A549 (cell line): ENCODE results near the gene PPP2R3A.

Experiments used
- BHLHE40 ChIP-seq: IDR thresholded peaks from 2 replicates; pipeline ENCODE4 v1.6.1; 2012; ENCODE audit warnings: low read depth, low read length, inconsistent platforms
- CTCF ChIP-seq: fragments of >200 bp; sonication (Bioruptor Twin); formaldehyde crosslinking; IDR thresholded peaks from 3 replicates; pipeline ENCODE4 v1.5.1; 2016
- EP300 ChIP-seq, 2 experiments: fragments of >200 bp; sonication (Bioruptor Twin); formaldehyde crosslinking; IDR thresholded peaks; 2 replicates in 1 of 2; 3 replicates in 1 of 2; pipeline ENCODE4 v1.6.1; 2016 to 2017
- HOXA7 ChIP-seq: fragments of 250-450 bp; sonication (Bioruptor Pico); IDR thresholded peaks from 2 replicates; pipeline ENCODE4 v1.5.0; 2020; ENCODE audit warnings: mild to moderate bottlenecking, moderate library complexity
- JUNB ChIP-seq: fragments of >200 bp; sonication (Bioruptor Twin); formaldehyde crosslinking; IDR thresholded peaks from 2 replicates; pipeline ENCODE4 v1.6.1; 2016
- NPAS2 ChIP-seq: fragments of 250-450 bp; sonication (Bioruptor Pico); IDR thresholded peaks from 2 replicates; pipeline ENCODE4 v1.8.0; 2022; ENCODE audit warnings: mild to moderate bottlenecking, moderate library complexity, borderline replicate concordance
- POLR2A ChIP-seq: IDR thresholded peaks from 2 replicates; pipeline ENCODE4 v1.6.1; 2012; ENCODE audit warnings: mild to moderate bottlenecking, low read length
- POLR2AphosphoS2 ChIP-seq: conservative IDR thresholded peaks from 2 replicates; pipeline ENCODE4 v1.6.1; 2012; ENCODE audit warnings: low read length, improper control_type of control experiment, inconsistent platforms
- RFX5 ChIP-seq: fragments of 450-650 bp; IDR thresholded peaks from 2 replicates; pipeline ENCODE4 v1.7.1; 2014; ENCODE audit warnings: antibody characterized with exemption, mild to moderate bottlenecking, moderate library complexity

- TF ChIP-seq EP300 (IDR thresholded peaks at IDR 0.05): no peak
- no peak for TF ChIP-seq BHLHE40
- no peak for TF ChIP-seq NPAS2 (CRISPR knock-in tag)
- TF ChIP-seq RFX5: no peak
- TF ChIP-seq CTCF: no peak
- TF ChIP-seq JUNB: no peak
- no peak for TF ChIP-seq POLR2A
- TF ChIP-seq HOXA7 (CRISPR knock-in tag): no peak
- no peak for TF ChIP-seq POLR2AphosphoS2
Measured at GRCh38 chr3:135973841-135974240, 8.3 kb downstream of the PPP2R3A start.
